ENCODE results near the gene GALE.
"Not testable (repeated sequence)": the region's sequence is repeated elsewhere in the genome, so short reads cannot be mapped to it uniquely, and the experiment has no call there.

The GALE gene

GRCh38 chr1:23807453-23807852, 6.9 kb upstream of the GALE start:
- DNase-seq = no peak

- DNase-seq = no peak
These were observed 5.7 kb upstream of the GALE start for GRCh38 chr1:23806280-23806679.

GRCh38 chr1:23805025-23805424, 4.5 kb upstream of the GALE start:
- no peak for DNase-seq

- no peak for DNase-seq
These were observed 3.8 kb upstream of the GALE start for GRCh38 chr1:23804183-23804835.

GRCh38 chr1:23803674-23804073, 3.1 kb upstream of the GALE start:
- DNase-seq = no peak

- not testable (repeated sequence) for DNase-seq
These were observed 2.3 kb upstream of the GALE start for GRCh38 chr1:23802809-23803342.

- DNase-seq = no peak
These were observed 1.3 kb upstream of the GALE start for GRCh38 chr1:23801876-23802275.

GRCh38 chr1:23801338-23801748, 789 bp upstream of the GALE start:
- no peak for DNase-seq

- peak; percentile 97 for DNase-seq
These were observed 769 bp downstream of the GALE start for GRCh38 chr1:23799570-23800399.

GRCh38 chr1:23799255-23799569, 1.3 kb downstream of the GALE start:
- DNase-seq = no peak

- DNase-seq = no peak
These were observed 1.9 kb downstream of the GALE start for GRCh38 chr1:23798662-23799142.

- no peak for DNase-seq
These were observed 2.8 kb downstream of the GALE start for GRCh38 chr1:23797478-23798448.

GRCh38 chr1:23796466-23797271, 3.9 kb downstream of the GALE start:
- no peak for DNase-seq

GRCh38 chr1:23795676-23796465, 4.7 kb downstream of the GALE start:
- no peak for DNase-seq

- DNase-seq = not testable (repeated sequence)
These were observed 5.8 kb downstream of the GALE start for GRCh38 chr1:23794732-23795182.

GRCh38 chr1:23793861-23794731, 6.5 kb downstream of the GALE start:
- DNase-seq = no peak

- DNase-seq = peak; percentile 82
These were observed 7.4 kb downstream of the GALE start for GRCh38 chr1:23793018-23793781.

- no peak for DNase-seq
These were observed 8.2 kb downstream of the GALE start for GRCh38 chr1:23792151-23792945.
